ENCODE results near the gene ESRRB. TPM values are rescaled to one million over a fixed set of nuclear protein-coding genes. Genes with fewer than 3 reads are reported as not detected.

ESRRB gene
- total and polyA plus RNA-seq, 12 donors: 2.5 to 13.4 (median 7.0) TPM

GRCh38 chr14:76407449-76408150 lies 31.7 kb downstream of the ESRRB start:
- Histone ChIP-seq H3K4me1 (no peaks in the 10 kb centered on the region), H3K4me3 (no peak overlapping the region), H3K9me3 (no peaks in the 10 kb centered on the region), H3K27ac (no peak overlapping the region), H3K27me3 (peaks cover 0 to 7% (median 6%) of the 10 kb centered on the region in 7 donors), H3K36me3 (no peaks in the 10 kb centered on the region)
- ATAC-seq (peak in 1 of 8 donors; percentile 51), DNase-seq (no peak)
- intact Hi-C loops (cut with DNase I): no loop called here
- no peak for TF ChIP-seq CTCF (IDR thresholded peaks at IDR 0.05)
- WGBS, 2 donors: 66 to 72% methylated on average over 9 of the region's 9 CpGs

DNA sequence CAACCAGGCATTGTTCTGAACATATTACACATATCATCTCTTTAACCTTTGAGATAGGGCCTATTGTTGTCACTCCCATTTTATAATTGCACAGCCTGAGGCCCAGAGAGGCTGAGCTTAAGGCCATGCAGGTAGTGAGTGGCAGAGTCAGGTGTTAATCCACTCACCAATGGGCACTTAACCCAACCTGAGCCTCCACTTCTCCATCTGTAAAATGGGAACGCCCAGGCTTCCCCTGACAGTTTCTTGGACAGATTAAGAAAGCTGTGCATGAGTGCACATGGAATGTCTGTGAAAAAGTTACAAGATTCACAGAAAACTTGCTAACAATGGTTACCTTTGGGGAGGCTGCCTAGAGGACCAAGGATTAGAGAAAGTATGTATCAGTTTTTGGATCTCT lies 32.9 kb downstream of the ESRRB start:
- intact Hi-C loops (cut with DNase I): no loop called here
- peaks cover 0 to 17% (median 9%) of the 10 kb centered on the region in 7 donors for H3K27me3 ChIP-seq
- DNase-seq (no peak), ATAC-seq (no peak)
- H3K9me3 ChIP-seq: no peaks in the 10 kb centered on the region
- H3K27ac ChIP-seq: no peak overlapping the region
- H3K4me1 ChIP-seq: no peaks in the 10 kb centered on the region
- H3K36me3 ChIP-seq: no peaks in the 10 kb centered on the region
- no peak overlapping the region for H3K4me3 ChIP-seq
- 93 to 97% methylated on average over 1 of the region's 1 CpG for WGBS, 2 donors
- no peak for TF ChIP-seq CTCF (IDR thresholded peaks at IDR 0.05)

DNA sequence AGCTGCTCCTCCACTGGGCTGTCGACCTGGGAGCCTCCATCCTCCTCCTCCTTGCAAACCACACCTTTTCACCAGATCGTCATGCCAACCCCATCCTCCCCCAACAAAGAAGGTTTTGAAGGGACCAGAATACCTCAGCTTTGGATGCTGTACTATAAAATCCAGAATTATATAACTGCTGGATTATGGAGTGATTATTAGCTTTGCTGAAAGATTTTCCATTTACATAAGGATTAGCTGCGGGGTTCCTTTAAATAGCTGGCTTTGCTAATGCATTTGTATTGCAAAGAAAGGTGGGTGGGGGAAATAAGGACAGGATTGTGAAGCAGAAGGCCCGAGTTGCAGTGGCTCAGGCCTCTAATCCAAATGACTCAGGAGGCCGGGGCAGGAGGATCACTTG lies 36.6 kb downstream of the ESRRB start:
- no peak overlapping the region for H3K4me3 ChIP-seq
- no peaks in the 10 kb centered on the region for H3K36me3 ChIP-seq
- H3K9me3 ChIP-seq: no peaks in the 10 kb centered on the region
- TF ChIP-seq CTCF (IDR thresholded peaks at IDR 0.05): no peak
- no peaks in the 10 kb centered on the region for H3K4me1 ChIP-seq
- H3K27me3 ChIP-seq: peaks cover 0 to 41% (median 14%) of the 10 kb centered on the region in 7 donors
- no peak for ATAC-seq
- no peak overlapping the region for H3K27ac ChIP-seq
- no peak for DNase-seq
- intact Hi-C loops (cut with DNase I): no loop called here
- 46 to 57% methylated on average over 5 of the region's 5 CpGs for WGBS, 2 donors

GRCh38 chr14:76413106-76413961 lies 37.4 kb downstream of the ESRRB start:
- Histone ChIP-seq H3K4me3 (no peak overlapping the region), H3K27me3 (peaks cover 0 to 41% (median 14%) of the 10 kb centered on the region in 7 donors), H3K9me3 (no peaks in the 10 kb centered on the region), H3K4me1 (no peaks in the 10 kb centered on the region), H3K36me3 (no peaks in the 10 kb centered on the region), H3K27ac (no peak overlapping the region)
- TF ChIP-seq CTCF (IDR thresholded peaks at IDR 0.05): no peak
- WGBS, 2 donors: 39 to 75% methylated on average over 11 to 23 of the region's 23 CpGs
- DNase-seq (no peak), ATAC-seq (no peak)
- intact Hi-C loops (cut with DNase I): no loop called here

Data from heart right ventricle (tissue), 16 donors.